Chondrocyte (in vitro differentiated cells): ENCODE measurements around the gene TLR1. TPM values are rescaled to one million over a fixed set of nuclear protein-coding genes. Genes with fewer than 3 reads are reported as not detected.

Source experiments
- DNase-seq: peaks from one replicate; pipeline ENCODE4 v3.0.0; 2021; ENCODE audit warnings: mixed read lengths, low spot score
- H3K27ac Mint-ChIP-seq: one replicate; pipeline ENCODE4 v1.8.0; 2021; ENCODE audit warnings: mild to moderate bottlenecking, moderate library complexity, mixed read lengths; ENCODE audit not compliant: unreplicated experiment
- H3K27me3 Mint-ChIP-seq: 2 replicates; pipeline ENCODE4 v1.8.0; 2021; ENCODE audit warnings: low read depth, mixed read lengths
- H3K36me3 Mint-ChIP-seq: 2 replicates; pipeline ENCODE4 v1.8.0; 2021; ENCODE audit warnings: low read depth, mixed read lengths
- H3K4me1 Mint-ChIP-seq: 2 replicates; pipeline ENCODE4 v1.8.0; 2021; ENCODE audit warnings: low read depth, mild to moderate bottlenecking, mixed read lengths
- H3K4me3 Mint-ChIP-seq: one replicate; pipeline ENCODE4 v1.8.0; 2021; ENCODE audit warnings: mild to moderate bottlenecking, moderate library complexity, mixed read lengths; ENCODE audit not compliant: unreplicated experiment
- H3K9me3 Mint-ChIP-seq: 2 replicates; pipeline ENCODE4 v1.8.0; 2021; ENCODE audit warnings: low read depth, mixed read lengths
- CTCF ChIP-seq: fragments of 200-600 bp; sonication (generic); IDR thresholded peaks from 2 replicates; pipeline ENCODE4 v1.5.0; 2021; ENCODE audit warnings: antibody characterized with exemption, mild to moderate bottlenecking, moderate library complexity
- long read RNA-seq: library from polyadenylated mRNA; stranded (forward); transcript quantifications from one replicate; pipeline ENCODE4 v2.0.0, GENCODE V29; 2021
- total RNA-seq: library from RNA; stranded (reverse); gene quantifications from 3 replicates; pipeline ENCODE4 v1.2.1, GENCODE V29; 2021

TLR1 gene
- total RNA-seq, result 0.15 to 1.1 TPM (median 0.38 TPM) in 3 replicates
- long read RNA-seq, result 0 reads

GRCh38 chr4:38804654-38805295, at the start of gene TLR1:
Gene TLR1, minus strand, starts transcription at chr4:38804791. Its CDS starts 5,960 bp downstream, at chr4:38798831.
- Mint-ChIP-seq H3K4me3 (no peak within 1 kb of the TSS), H3K27me3 (no peaks in the 10 kb centered on the region), H3K36me3 (no peaks in the 10 kb centered on the region), H3K9me3 (peaks cover 3% of the 10 kb centered on the region), H3K27ac (peak within 1 kb of the TSS; percentile 33), H3K4me1 (peaks cover 21% of the 10 kb centered on the region)
- peak; percentile 83 for TF ChIP-seq CTCF
- DNase-seq, result no peak

GRCh38 chr4:38846015-38846414, 41.4 kb upstream of the TLR1 start:
- Mint-ChIP-seq H3K9me3 (peaks cover 21% of the 10 kb centered on the region), H3K27me3 (no peaks in the 10 kb centered on the region), H3K36me3 (peaks cover 15% of the 10 kb centered on the region), H3K4me3 (no peak overlapping the region), H3K27ac (no peak overlapping the region), H3K4me1 (no peaks in the 10 kb centered on the region)
- no peak for DNase-seq
- no peak for TF ChIP-seq CTCF

- Mint-ChIP-seq H3K27me3 (no peaks in the 10 kb centered on the region), H3K9me3 (no peaks in the 10 kb centered on the region), H3K4me1 (no peaks in the 10 kb centered on the region)
These were observed 38.4 kb upstream of the TLR1 start for GRCh38 chr4:38842994-38843393.

GRCh38 chr4:38837849-38838248, 33.3 kb upstream of the TLR1 start:
- no peak for DNase-seq
- TF ChIP-seq CTCF, result no peak
- Mint-ChIP-seq H3K27me3 (no peaks in the 10 kb centered on the region), H3K4me1 (no peaks in the 10 kb centered on the region), H3K9me3 (peaks cover 33% of the 10 kb centered on the region), H3K36me3 (peaks cover 11% of the 10 kb centered on the region), H3K27ac (no peak overlapping the region), H3K4me3 (no peak overlapping the region)

More at GRCh38 chr4:38842994-38843393, 38.4 kb upstream of the TLR1 start:
- no peak for TF ChIP-seq CTCF
- no peak overlapping the region for H3K27ac Mint-ChIP-seq
- no peak for DNase-seq
- no peaks in the 10 kb centered on the region for H3K36me3 Mint-ChIP-seq
- no peak overlapping the region for H3K4me3 Mint-ChIP-seq

GRCh38 chr4:38837334-38837733, 32.7 kb upstream of the TLR1 start:
- Mint-ChIP-seq H3K4me3 (no peak overlapping the region), H3K4me1 (no peaks in the 10 kb centered on the region), H3K9me3 (peaks cover 33% of the 10 kb centered on the region), H3K27me3 (no peaks in the 10 kb centered on the region), H3K27ac (no peak overlapping the region), H3K36me3 (peaks cover 11% of the 10 kb centered on the region)
- no peak for TF ChIP-seq CTCF
- no peak for DNase-seq
